GM12873 (cell line): ENCODE results near the gene PRDX2.
A peak's percentile ranks its signal among the peaks of the same experiment; 100 is the strongest.

ENCODE experiments used
- CTCF ChIP-seq: IDR thresholded peaks from 2 replicates; pipeline ENCODE4 v1.5.1; 2012; ENCODE audit warnings: low read depth, mild to moderate bottlenecking, moderate library complexity, low read length, control low read depth; ENCODE audit not compliant: insufficient read depth; ENCODE audit errors: missing control alignments

Gene PRDX2

GRCh38 chr19:12797141-12797587 is 4.4 kb downstream of the PRDX2 start:
- TF ChIP-seq CTCF, result no peak

GRCh38 chr19:12796146-12797071 is 5.2 kb downstream of the PRDX2 start:
- peak; percentile 99 for TF ChIP-seq CTCF

GRCh38 chr19:12794971-12795381 is 6.6 kb downstream of the PRDX2 start:
- TF ChIP-seq CTCF, result no peak

GRCh38 chr19:12794196-12794941 is 7.2 kb downstream of the PRDX2 start:
- no peak for TF ChIP-seq CTCF

GRCh38 chr19:12793290-12794195 is 8.1 kb downstream of the PRDX2 start:
- no peak for TF ChIP-seq CTCF

GRCh38 chr19:12792853-12793289 is 8.7 kb downstream of the PRDX2 start:
- TF ChIP-seq CTCF, result no peak
